Stomach (tissue), 9 donors: ENCODE measurements around the gene ERGIC3. TPM values are rescaled to one million over a fixed set of nuclear protein-coding genes. Genes with fewer than 3 reads are reported as not detected.
"Not testable (repeated sequence)": the region's sequence is repeated elsewhere in the genome, so short reads cannot be mapped to it uniquely, and the experiment has no call there.

Experiments
- DNase-seq, 2 donors: peaks; one replicate each; pipeline versions ENCODE4 v3.0.0 to v3.0.0-alpha.2; 2013 to 2019
- H3K27ac ChIP-seq, 5 donors: fragments of 200-600 bp in 4 of 5; sonication (generic) in 4 of 5; one replicate each; pipeline ENCODE4 v1.5.1; 2013 to 2019; ENCODE audit warnings: mild to moderate bottlenecking in 1 of 5, moderate library complexity in 1 of 5
- H3K27me3 ChIP-seq, 3 donors: fragments of 200-600 bp; sonication (generic); one replicate each; pipeline ENCODE4 v1.5.1; 2017 to 2019; ENCODE audit warnings: mixed run types in 1 of 3
- H3K36me3 ChIP-seq, 4 donors: fragments of 200-600 bp; sonication (generic); 1 replicate in 3 of 4; 2 replicates in 1 of 4; pipeline ENCODE4 v1.5.1; 2016 to 2019
- H3K4me1 ChIP-seq, 4 donors: fragments of 200-600 bp; sonication (generic); one replicate each; pipeline ENCODE4 v1.5.1; 2016 to 2019
- H3K4me3 ChIP-seq, 4 donors: fragments of 200-600 bp; sonication (generic) in 3 of 4; one replicate each; pipeline ENCODE4 v1.5.1; 2016 to 2019; ENCODE audit warnings: mild to moderate bottlenecking in 1 of 4
- H3K9me3 ChIP-seq, 4 donors: fragments of 200-600 bp; sonication (generic); one replicate each; pipeline ENCODE4 v1.5.1; 2016 to 2019
- EP300 ChIP-seq: sonication (generic); formaldehyde crosslinking; IDR thresholded peaks from one replicate; pipeline ENCODE4 v1.6.1; 2017; ENCODE audit warnings: antibody characterized with exemption
- POLR2A ChIP-seq, 4 donors: fragments of 450-650 bp; IDR thresholded peaks; one replicate each; pipeline ENCODE4 v1.6.1; 2016; ENCODE audit warnings: antibody characterized with exemption in 4 of 4, control low read depth in 2 of 4, mild to moderate bottlenecking in 1 of 4, moderate library complexity in 1 of 4
- POLR2AphosphoS5 ChIP-seq, 3 donors: sonication (generic); formaldehyde crosslinking; IDR thresholded peaks; one replicate each; pipeline ENCODE4 v1.6.1; 2016; ENCODE audit warnings: antibody characterized with exemption in 3 of 3
- WGBS, 5 donors: extraction: QIAGEN DNeasy Blood & Tissue Kit in 3 of 5; methylation state at CpG; one replicate each; pipeline versions ENCODE4 v1.1.5 to v1.1.7; 2013 to 2018; 5-methylcytosine and 5-hydroxymethylcytosine counted together
- intact Hi-C: fragments of 100-400 bp; cut with DNase I; formaldehyde crosslinking; loops from one replicate; pipeline ENCODE4 v1.15.1; 2023; ENCODE audit warnings: low total_unique reads
- polyA plus RNA-seq, 3 donors: library from polyadenylated mRNA; stranded (reverse); fragments of 200-250 nt; gene quantifications; one replicate each; pipeline ENCODE4 v1.2.3, GENCODE V29; 2013
- total RNA-seq, 5 donors: library from RNA; depleted of rRNA; stranded (reverse); fragments of >200 nt; gene quantifications; one replicate each; pipeline versions ENCODE4 v1.1.0 to v1.2.3, GENCODE V29; 2014 to 2016
- TF ChIP-seq, protein P1 (sequence below), 7 experiments: fragments of 450-650 bp in 4 of 7; fragments of 200-600 bp in 3 of 7; sonication (generic) in 3 of 7; IDR thresholded peaks; one replicate each; pipeline ENCODE4 v1.5.1; 2016 to 2019; ENCODE audit warnings: antibody characterized with exemption in 7 of 7, control low read depth in 2 of 7, mild to moderate bottlenecking in 1 of 7
- donor health status: healthy with polysubstance abuse.
- donor health status: Bipolar disorder and iron deficiency.
- donor health status: healthy.

ERGIC3 gene
- total and polyA plus RNA-seq, 8 donors: 32.1 to 302 (median 220) TPM

DNA sequence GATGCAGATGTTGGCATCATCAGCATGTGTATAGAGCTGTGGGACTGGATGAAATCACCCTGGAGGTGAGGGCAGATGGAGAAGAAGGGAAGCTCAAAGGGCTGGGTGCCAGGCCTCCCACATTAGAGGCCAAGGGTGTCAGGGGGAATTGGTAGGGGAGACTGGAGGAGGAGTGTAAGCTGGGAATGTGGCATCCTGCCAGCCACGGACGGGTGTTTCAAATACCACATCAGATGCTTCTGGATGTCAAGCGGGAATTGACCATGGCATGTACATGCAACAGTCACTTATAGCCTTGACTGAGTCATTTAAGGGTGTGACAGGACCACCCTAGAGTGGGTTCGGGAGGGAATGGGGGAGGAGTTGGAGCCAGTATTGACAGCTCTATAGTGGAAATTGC, 9.6 kb downstream of the ERGIC3 start:
- H3K36me3 ChIP-seq: peaks cover 71 to 100% (median 98%) of the 10 kb centered on the region in 4 donors
- H3K9me3 ChIP-seq: no peaks in the 10 kb centered on the region
- DNase-seq: no peak
- 62 to 82% (median 76%) methylated on average over 4 of the region's 4 CpGs for WGBS, 5 donors
- no peaks in the 10 kb centered on the region for H3K4me1 ChIP-seq
- TF ChIP-seq, protein P1, sequence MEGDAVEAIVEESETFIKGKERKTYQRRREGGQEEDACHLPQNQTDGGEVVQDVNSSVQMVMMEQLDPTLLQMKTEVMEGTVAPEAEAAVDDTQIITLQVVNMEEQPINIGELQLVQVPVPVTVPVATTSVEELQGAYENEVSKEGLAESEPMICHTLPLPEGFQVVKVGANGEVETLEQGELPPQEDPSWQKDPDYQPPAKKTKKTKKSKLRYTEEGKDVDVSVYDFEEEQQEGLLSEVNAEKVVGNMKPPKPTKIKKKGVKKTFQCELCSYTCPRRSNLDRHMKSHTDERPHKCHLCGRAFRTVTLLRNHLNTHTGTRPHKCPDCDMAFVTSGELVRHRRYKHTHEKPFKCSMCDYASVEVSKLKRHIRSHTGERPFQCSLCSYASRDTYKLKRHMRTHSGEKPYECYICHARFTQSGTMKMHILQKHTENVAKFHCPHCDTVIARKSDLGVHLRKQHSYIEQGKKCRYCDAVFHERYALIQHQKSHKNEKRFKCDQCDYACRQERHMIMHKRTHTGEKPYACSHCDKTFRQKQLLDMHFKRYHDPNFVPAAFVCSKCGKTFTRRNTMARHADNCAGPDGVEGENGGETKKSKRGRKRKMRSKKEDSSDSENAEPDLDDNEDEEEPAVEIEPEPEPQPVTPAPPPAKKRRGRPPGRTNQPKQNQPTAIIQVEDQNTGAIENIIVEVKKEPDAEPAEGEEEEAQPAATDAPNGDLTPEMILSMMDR (IDR thresholded peaks at IDR 0.05): no peak
- TF ChIP-seq POLR2AphosphoS5 (IDR thresholded peaks at IDR 0.05) (no peak), POLR2A (IDR thresholded peaks at IDR 0.05) (no peak)
- no peak overlapping the region for H3K27ac ChIP-seq
- no peaks in the 10 kb centered on the region for H3K27me3 ChIP-seq
- H3K4me3 ChIP-seq: no peak overlapping the region
- intact Hi-C loops: no loop called here

GRCh38 chr20:35552914-35553313, 11.0 kb downstream of the ERGIC3 start:
- Histone ChIP-seq H3K4me1 (no peaks in the 10 kb centered on the region), H3K36me3 (peaks cover 76 to 100% (median 99%) of the 10 kb centered on the region in 4 donors), H3K27ac (no peak overlapping the region), H3K9me3 (no peaks in the 10 kb centered on the region), H3K4me3 (no peak overlapping the region), H3K27me3 (no peaks in the 10 kb centered on the region)
- TF ChIP-seq POLR2A (IDR thresholded peaks at IDR 0.05) (no peak), EP300 (no peak), POLR2AphosphoS5 (IDR thresholded peaks at IDR 0.05) (no peak)
- TF ChIP-seq, protein P1 (IDR thresholded peaks at IDR 0.05): no peak
- intact Hi-C loops: no loop called here
- 85 to 98% (median 90%) methylated on average over 3 of the region's 3 CpGs for WGBS, 5 donors
- DNase-seq: no peak

GRCh38 chr20:35555461-35555860, 13.6 kb downstream of the ERGIC3 start:
- WGBS, 5 donors: 74 to 82% (median 77%) methylated on average over 4 of the region's 4 CpGs

DNA sequence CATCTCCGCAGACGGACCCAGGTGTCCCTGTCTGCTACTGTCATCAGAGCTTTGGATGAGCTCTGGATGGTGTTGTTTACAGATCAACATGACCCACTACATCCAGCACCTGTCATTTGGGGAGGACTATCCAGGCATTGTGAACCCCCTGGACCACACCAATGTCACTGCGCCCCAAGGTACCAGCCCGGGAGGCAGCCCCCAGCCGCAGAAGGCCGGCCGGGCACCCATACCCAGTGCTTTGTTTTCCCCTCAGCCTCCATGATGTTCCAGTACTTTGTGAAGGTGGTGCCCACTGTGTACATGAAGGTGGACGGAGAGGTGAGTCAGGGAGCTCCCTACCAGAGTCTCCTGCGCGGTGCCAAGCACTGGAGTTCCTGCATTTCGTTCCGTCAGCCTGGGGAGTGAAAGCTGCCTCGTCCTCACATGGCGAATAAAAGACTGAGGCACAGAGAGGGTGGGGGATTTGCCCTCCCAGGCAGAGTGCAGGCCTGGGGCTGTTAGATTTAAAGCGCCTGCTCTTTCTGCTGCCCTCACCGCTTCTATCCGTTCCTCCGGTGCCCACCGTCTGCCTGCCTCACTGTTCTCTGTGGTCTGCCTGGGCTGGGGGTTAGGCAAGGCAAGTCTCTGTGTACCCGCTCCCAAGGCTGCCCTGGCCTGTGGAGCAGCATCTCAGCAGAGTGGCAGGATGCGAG, 14.2 kb downstream of the ERGIC3 start:
- 95 to 97% (median 96%) methylated on average over 15 to 21 of the region's 21 CpGs for WGBS, 5 donors
- Histone ChIP-seq H3K27ac (no peak overlapping the region), H3K4me1 (no peaks in the 10 kb centered on the region), H3K27me3 (no peaks in the 10 kb centered on the region), H3K36me3 (peaks cover 49 to 89% (median 84%) of the 10 kb centered on the region in 4 donors), H3K9me3 (no peaks in the 10 kb centered on the region), H3K4me3 (no peak overlapping the region)
- no peak for TF ChIP-seq EP300
- no peak for TF ChIP-seq POLR2AphosphoS5 (IDR thresholded peaks at IDR 0.05)
- TF ChIP-seq, protein P1 (IDR thresholded peaks at IDR 0.05): no peak
- no peak for TF ChIP-seq POLR2A (IDR thresholded peaks at IDR 0.05)
- intact Hi-C loops: no loop called here
- DNase-seq: no peak

More at GRCh38 chr20:35555461-35555860, 13.6 kb downstream of the ERGIC3 start:
- H3K27ac ChIP-seq, H3K4me3 ChIP-seq, H3K4me1 ChIP-seq, H3K27me3 ChIP-seq, DNase-seq, H3K9me3 ChIP-seq, intact Hi-C loops: not testable (repeated sequence)
- H3K36me3 ChIP-seq: peaks cover 55 to 96% (median 90%) of the 10 kb centered on the region in 4 donors

DNA sequence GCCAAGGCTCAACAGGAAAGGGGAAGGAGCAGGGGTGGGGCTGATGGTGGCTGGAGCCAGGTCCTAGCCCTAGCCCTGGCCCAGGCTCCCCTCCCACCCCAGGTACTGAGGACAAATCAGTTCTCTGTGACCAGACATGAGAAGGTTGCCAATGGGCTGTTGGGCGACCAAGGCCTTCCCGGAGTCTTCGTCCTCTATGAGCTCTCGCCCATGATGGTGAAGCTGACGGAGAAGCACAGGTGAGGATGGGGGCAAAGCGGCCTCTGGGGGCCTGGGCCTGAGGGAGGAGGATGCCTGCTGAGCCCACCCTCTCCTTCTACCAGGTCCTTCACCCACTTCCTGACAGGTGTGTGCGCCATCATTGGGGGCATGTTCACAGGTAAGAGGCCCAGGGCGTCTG, 15.0 kb downstream of the ERGIC3 start:
- no peak overlapping the region for H3K4me3 ChIP-seq
- TF ChIP-seq, protein P1 (IDR thresholded peaks at IDR 0.05): no peak
- no peak for TF ChIP-seq POLR2A (IDR thresholded peaks at IDR 0.05)
- no peak for TF ChIP-seq EP300
- no peaks in the 10 kb centered on the region for H3K27me3 ChIP-seq
- intact Hi-C loops: no loop called here
- no peak overlapping the region for H3K27ac ChIP-seq
- whole genome bisulfite sequencing, 5 donors: 91 to 98% (median 96%) methylated on average over 8 of the region's 8 CpGs
- H3K9me3 ChIP-seq: no peaks in the 10 kb centered on the region
- peaks cover 44 to 84% (median 76%) of the 10 kb centered on the region in 4 donors for H3K36me3 ChIP-seq
- no peak for DNase-seq
- no peaks in the 10 kb centered on the region for H3K4me1 ChIP-seq
